GM23338 (cell line): ENCODE results near the gene LNX2. TPM values are rescaled to one million over a fixed set of nuclear protein-coding genes. Genes with fewer than 3 reads are reported as not detected.
"Not testable (repeated sequence)": the region's sequence is repeated elsewhere in the genome, so short reads cannot be mapped to it uniquely, and the experiment has no call there.

Experiments
- ATAC-seq: fragments of 200-7000 bp; cut with Tn5 transposase; 3 replicates; pipeline ENCODE4 v1.9.1; 2020
- DNase-seq: peaks from one replicate; pipeline ENCODE4 v3.0.0-alpha.2; 2015; ENCODE audit warnings: low spot score
- H2AFZ ChIP-seq: fragments of 200-600 bp; sonication (generic); 2 replicates; pipeline ENCODE4 v1.8.0; 2016; ENCODE audit warnings: antibody characterized with exemption, mild to moderate bottlenecking, moderate library complexity
- H3F3A ChIP-seq: fragments of 200-600 bp; sonication (generic); replicated peaks from 2 replicates; pipeline ENCODE4 v1.8.0; 2017; ENCODE audit warnings: antibody characterized with exemption, mixed run types, low read depth
- H3K27ac ChIP-seq: fragments of 200-600 bp; sonication (generic); 2 replicates; pipeline ENCODE4 v1.6.1; 2016; ENCODE audit warnings: low read depth
- H3K27me3 ChIP-seq: fragments of 200-600 bp; sonication (generic); 2 replicates; pipeline ENCODE4 v1.8.0; 2016; ENCODE audit warnings: mild to moderate bottlenecking, mixed run types, moderate library complexity; ENCODE audit not compliant: insufficient read depth
- H3K36me3 ChIP-seq: fragments of 200-600 bp; sonication (generic); 2 replicates; pipeline ENCODE4 v1.8.0; 2016; ENCODE audit warnings: mild to moderate bottlenecking; ENCODE audit not compliant: insufficient read depth
- H3K4me1 ChIP-seq: fragments of 200-600 bp; sonication (generic); 2 replicates; pipeline ENCODE4 v1.8.0; 2016; ENCODE audit warnings: mild to moderate bottlenecking, moderate library complexity; ENCODE audit not compliant: insufficient read depth
- H3K4me2 ChIP-seq: fragments of 200-600 bp; sonication (generic); 2 replicates; pipeline ENCODE4 v1.7.1; 2017; ENCODE audit warnings: mixed run types
- H3K4me3 ChIP-seq: fragments of 200-600 bp; sonication (generic); 2 replicates; pipeline ENCODE4 v1.6.1; 2016; ENCODE audit warnings: mixed run types
- H3K79me2 ChIP-seq: fragments of 200-600 bp; sonication (generic); replicated peaks from 2 replicates; pipeline ENCODE4 v1.8.0; 2017; ENCODE audit warnings: mild to moderate bottlenecking; ENCODE audit not compliant: insufficient read depth
- H3K9me2 ChIP-seq: fragments of 200-600 bp; sonication (generic); 2 replicates; pipeline ENCODE4 v1.8.0; 2017; ENCODE audit not compliant: insufficient read depth
- H4K20me1 ChIP-seq: fragments of 200-600 bp; sonication (generic); replicated peaks from 2 replicates; pipeline ENCODE4 v1.8.0; 2017; ENCODE audit warnings: mild to moderate bottlenecking; ENCODE audit not compliant: insufficient read depth
- H3K27ac Mint-ChIP-seq: 2 replicates; pipeline ENCODE4 v1.8.0; 2020; ENCODE audit warnings: inconsistent platforms, mild to moderate bottlenecking, moderate library complexity, mixed read lengths
- H3K27me3 Mint-ChIP-seq: 3 replicates; pipeline ENCODE4 v1.8.0; 2022; ENCODE audit warnings: low read depth, mild to moderate bottlenecking, moderate library complexity, mixed read lengths, inconsistent platforms; ENCODE audit not compliant: insufficient read depth, poor library complexity
- H3K36me3 Mint-ChIP-seq: 3 replicates; pipeline ENCODE4 v1.8.0; 2021; ENCODE audit warnings: low read depth, mild to moderate bottlenecking, inconsistent platforms, moderate library complexity, mixed read lengths
- H3K4me1 Mint-ChIP-seq: 3 replicates; pipeline ENCODE4 v1.8.0; 2020; ENCODE audit warnings: mild to moderate bottlenecking, inconsistent platforms, mixed read lengths
- H3K4me3 Mint-ChIP-seq: 3 replicates; pipeline ENCODE4 v1.8.0; 2021; ENCODE audit warnings: moderate library complexity, mild to moderate bottlenecking, inconsistent platforms, mixed read lengths
- H3K9me3 Mint-ChIP-seq: 3 replicates; pipeline ENCODE4 v1.8.0; 2020; ENCODE audit warnings: moderate library complexity, mild to moderate bottlenecking, inconsistent platforms, mixed read lengths
- CREB1 ChIP-seq: fragments of 250-450 bp; sonication (Bioruptor Pico); IDR thresholded peaks from 2 replicates; pipeline ENCODE4 v1.5.0; 2020; ENCODE audit warnings: low read depth, mild to moderate bottlenecking, moderate library complexity
- EZH2 ChIP-seq: fragments of 200-600 bp; sonication (generic); IDR thresholded peaks from one replicate; pipeline ENCODE4 v1.8.0; 2017; ENCODE audit warnings: antibody characterized with exemption, mild to moderate bottlenecking, low read depth; ENCODE audit not compliant: unreplicated experiment
- NANOG ChIP-seq: IDR thresholded peaks from 2 replicates; pipeline ENCODE4 v1.6.1; 2016; ENCODE audit warnings: antibody characterized with exemption, borderline replicate concordance
- REST ChIP-seq: IDR thresholded peaks from one replicate; pipeline ENCODE4 v1.6.1; 2018; ENCODE audit warnings: antibody characterized with exemption; ENCODE audit not compliant: unreplicated experiment
- polyA plus RNA-seq: library from polyadenylated mRNA; unstranded; fragments of >200 nt; fragmentation: Nextera tagmentation; extraction: Ambion mirVana; gene quantifications from 2 replicates; pipeline ENCODE4 v1.2.1, GENCODE V29; 2016
- total RNA-seq: library from RNA; depleted of rRNA; stranded (reverse); fragments of >200 nt; shearing (Covaris generic); gene quantifications from 2 replicates; pipeline ENCODE4 v1.2.3, GENCODE V29; 2014
- TF ChIP-seq, protein P1 (sequence below), 2 experiments: fragments of 200-600 bp in 1 of 2; sonication (generic) in 1 of 2; conservative IDR thresholded peaks; 2 replicates each; pipeline versions ENCODE4 v1.5.1 to v1.6.1; 2016 to 2017; ENCODE audit warnings: antibody characterized with exemption in 2 of 2, low read depth in 2 of 2, mild to moderate bottlenecking in 2 of 2, moderate library complexity in 1 of 2

Gene LNX2
- total and polyA plus RNA-seq, 2 experiments from 2014 or later, result 3.7 to 18.0 TPM

- TF ChIP-seq, protein P1, sequence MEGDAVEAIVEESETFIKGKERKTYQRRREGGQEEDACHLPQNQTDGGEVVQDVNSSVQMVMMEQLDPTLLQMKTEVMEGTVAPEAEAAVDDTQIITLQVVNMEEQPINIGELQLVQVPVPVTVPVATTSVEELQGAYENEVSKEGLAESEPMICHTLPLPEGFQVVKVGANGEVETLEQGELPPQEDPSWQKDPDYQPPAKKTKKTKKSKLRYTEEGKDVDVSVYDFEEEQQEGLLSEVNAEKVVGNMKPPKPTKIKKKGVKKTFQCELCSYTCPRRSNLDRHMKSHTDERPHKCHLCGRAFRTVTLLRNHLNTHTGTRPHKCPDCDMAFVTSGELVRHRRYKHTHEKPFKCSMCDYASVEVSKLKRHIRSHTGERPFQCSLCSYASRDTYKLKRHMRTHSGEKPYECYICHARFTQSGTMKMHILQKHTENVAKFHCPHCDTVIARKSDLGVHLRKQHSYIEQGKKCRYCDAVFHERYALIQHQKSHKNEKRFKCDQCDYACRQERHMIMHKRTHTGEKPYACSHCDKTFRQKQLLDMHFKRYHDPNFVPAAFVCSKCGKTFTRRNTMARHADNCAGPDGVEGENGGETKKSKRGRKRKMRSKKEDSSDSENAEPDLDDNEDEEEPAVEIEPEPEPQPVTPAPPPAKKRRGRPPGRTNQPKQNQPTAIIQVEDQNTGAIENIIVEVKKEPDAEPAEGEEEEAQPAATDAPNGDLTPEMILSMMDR (conservative IDR thresholded peaks at IDR 0.05; ENCODE audit: low read depth in 2 of 2), result no peak
- no peak for TF ChIP-seq EZH2
- TF ChIP-seq REST, result no peak
- TF ChIP-seq NANOG, result no peak
Measured at GRCh38 chr13:27631665-27632064, 11.3 kb upstream of the LNX2 start (continued).

GRCh38 chr13:27631156-27631555 lies 10.8 kb upstream of the LNX2 start:
- no peak overlapping the region for H3K4me2 ChIP-seq
- peaks cover 3% of the 10 kb centered on the region; the same call in 1 of the 2 replicates for H3F3A ChIP-seq
- no peaks in the 10 kb centered on the region for H3K9me2 ChIP-seq
- peaks cover 80% of the 10 kb centered on the region for H3K79me2 ChIP-seq
- 0 out of 2 replicates have a peak, but pooled peaks cover under 1% of the 10 kb centered on the region for H3K4me1 ChIP-seq
- peaks cover 2% of the 10 kb centered on the region for H3K27me3 Mint-ChIP-seq
- no peaks in the 10 kb centered on the region for H3K9me3 Mint-ChIP-seq
- ATAC-seq (no peak), DNase-seq (no peak)
- peaks cover 5% of the 10 kb centered on the region for H3K4me1 Mint-ChIP-seq
- H4K20me1 ChIP-seq, result peaks cover 24% of the 10 kb centered on the region
- no peak overlapping the region for H3K4me3 ChIP-seq
- no peak overlapping the region for H3K4me3 Mint-ChIP-seq
- no peaks in the 10 kb centered on the region for H3K27me3 ChIP-seq
- TF ChIP-seq CREB1 (CRISPR knock-in tag) (no peak), EZH2 (no peak)
- TF ChIP-seq, protein P1 (conservative IDR thresholded peaks at IDR 0.05; ENCODE audit: low read depth in 2 of 2), result no peak
- no peak overlapping the region for H2AFZ ChIP-seq
- no peak overlapping the region for H3K27ac ChIP-seq
- no peak overlapping the region for H3K27ac Mint-ChIP-seq
- peaks cover 3% of the 10 kb centered on the region; the same call in 2 of the 3 replicates for H3K36me3 Mint-ChIP-seq
- H3K36me3 ChIP-seq, result no peaks in the 10 kb centered on the region; the same call in 1 of the 2 replicates

DNA sequence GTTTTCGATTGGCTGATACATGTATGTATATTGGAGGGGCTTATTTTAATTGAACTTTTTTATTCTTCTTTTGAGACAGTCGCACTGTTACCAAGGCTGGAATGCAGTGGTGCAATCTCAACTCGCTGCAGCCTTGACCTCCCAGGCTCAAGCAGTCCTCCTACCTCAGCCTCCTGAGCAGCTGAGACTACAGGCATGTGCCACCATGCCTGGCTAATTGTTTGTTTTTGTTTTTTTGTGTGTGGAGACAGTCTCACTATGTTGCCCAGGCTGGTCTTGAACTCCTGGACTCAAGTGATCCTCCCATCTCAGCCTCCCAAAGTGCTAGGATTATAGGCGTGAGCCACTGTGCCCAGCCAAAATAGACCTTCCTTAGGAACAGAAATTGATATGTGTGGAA lies 8.4 kb upstream of the LNX2 start:
- H3K36me3 ChIP-seq, H3K27ac Mint-ChIP-seq, H2AFZ ChIP-seq, H3F3A ChIP-seq, H3K9me3 Mint-ChIP-seq, H3K27me3 ChIP-seq, ATAC-seq, H3K4me3 Mint-ChIP-seq, H3K27ac ChIP-seq, DNase-seq, H3K4me3 ChIP-seq, H3K4me2 ChIP-seq, H3K9me2 ChIP-seq, H3K27me3 Mint-ChIP-seq: not testable (repeated sequence)
- peaks cover 21% of the 10 kb centered on the region for H3K4me1 Mint-ChIP-seq
- peaks cover 90% of the 10 kb centered on the region for H3K79me2 ChIP-seq
- H3K36me3 Mint-ChIP-seq, result peaks cover 22% of the 10 kb centered on the region
- peaks cover 36% of the 10 kb centered on the region for H4K20me1 ChIP-seq
- peaks cover 21% of the 10 kb centered on the region; the same call in 1 of the 2 replicates for H3K4me1 ChIP-seq
